Neural crest cell (in vitro differentiated cells): Measurements from ENCODE around the gene NLGN3. TPM values are rescaled to one million over a fixed set of nuclear protein-coding genes. Genes with fewer than 3 reads are reported as not detected.

Experiments
- DNase-seq: peaks from one replicate; pipeline ENCODE4 v3.0.0; 2021; ENCODE audit warnings: low read depth, mixed read lengths, low spot score
- H3K27ac Mint-ChIP-seq: one replicate; pipeline ENCODE4 v1.8.0; 2021; ENCODE audit warnings: mild to moderate bottlenecking, mixed read lengths; ENCODE audit not compliant: unreplicated experiment
- H3K27me3 Mint-ChIP-seq: 2 replicates; pipeline ENCODE4 v1.8.0; 2021; ENCODE audit warnings: low read depth, mild to moderate bottlenecking, mixed read lengths
- H3K36me3 Mint-ChIP-seq: 2 replicates; pipeline ENCODE4 v1.8.0; 2021; ENCODE audit warnings: low read depth, mild to moderate bottlenecking, mixed read lengths
- H3K4me1 Mint-ChIP-seq: 2 replicates; pipeline ENCODE4 v1.8.0; 2021; ENCODE audit warnings: mixed read lengths
- H3K4me3 Mint-ChIP-seq: one replicate; pipeline ENCODE4 v1.8.0; 2021; ENCODE audit warnings: mild to moderate bottlenecking, mixed read lengths
- H3K9me3 Mint-ChIP-seq: 2 replicates; pipeline ENCODE4 v1.8.0; 2021; ENCODE audit warnings: mixed read lengths
- total RNA-seq: library from RNA; stranded (reverse); gene quantifications from 2 replicates; pipeline ENCODE4 v1.2.1, GENCODE V29; 2021
- TF ChIP-seq, protein P1 (sequence below): fragments of 200-600 bp; sonication (generic); conservative IDR thresholded peaks from 2 replicates; pipeline ENCODE4 v1.5.0; 2021; ENCODE audit warnings: antibody characterized with exemption, mild to moderate bottlenecking

Gene NLGN3
- total RNA-seq, 1 donor from 2014 or later, result 31.5 TPM

DNA sequence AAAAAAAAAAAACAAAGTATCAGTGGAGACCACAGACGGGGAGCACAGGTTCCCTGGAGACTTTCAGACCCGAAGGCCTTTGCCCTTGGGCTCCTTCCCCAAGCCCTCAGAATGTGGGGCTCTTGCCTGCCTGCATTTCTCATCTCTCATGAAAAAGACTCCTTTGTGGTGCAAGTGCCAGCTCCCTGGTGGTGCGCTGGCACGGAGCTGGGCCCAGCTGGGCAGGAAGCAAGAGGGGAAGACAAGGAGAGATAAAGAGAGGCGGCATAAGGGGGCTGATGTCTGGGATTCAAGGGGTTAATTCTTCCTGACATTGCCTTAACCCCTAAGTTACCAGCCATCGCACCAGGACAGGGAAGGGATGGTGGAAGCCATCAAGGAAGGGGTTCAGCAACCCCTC lies 21.8 kb downstream of the NLGN3 start:
- Mint-ChIP-seq H3K4me3 (no peak overlapping the region), H3K27ac (no peak overlapping the region), H3K4me1 (peaks cover 11% of the 10 kb centered on the region), H3K9me3 (peaks cover 3% of the 10 kb centered on the region), H3K36me3 (peaks cover 20% of the 10 kb centered on the region), H3K27me3 (no peaks in the 10 kb centered on the region)
- TF ChIP-seq, protein P1, sequence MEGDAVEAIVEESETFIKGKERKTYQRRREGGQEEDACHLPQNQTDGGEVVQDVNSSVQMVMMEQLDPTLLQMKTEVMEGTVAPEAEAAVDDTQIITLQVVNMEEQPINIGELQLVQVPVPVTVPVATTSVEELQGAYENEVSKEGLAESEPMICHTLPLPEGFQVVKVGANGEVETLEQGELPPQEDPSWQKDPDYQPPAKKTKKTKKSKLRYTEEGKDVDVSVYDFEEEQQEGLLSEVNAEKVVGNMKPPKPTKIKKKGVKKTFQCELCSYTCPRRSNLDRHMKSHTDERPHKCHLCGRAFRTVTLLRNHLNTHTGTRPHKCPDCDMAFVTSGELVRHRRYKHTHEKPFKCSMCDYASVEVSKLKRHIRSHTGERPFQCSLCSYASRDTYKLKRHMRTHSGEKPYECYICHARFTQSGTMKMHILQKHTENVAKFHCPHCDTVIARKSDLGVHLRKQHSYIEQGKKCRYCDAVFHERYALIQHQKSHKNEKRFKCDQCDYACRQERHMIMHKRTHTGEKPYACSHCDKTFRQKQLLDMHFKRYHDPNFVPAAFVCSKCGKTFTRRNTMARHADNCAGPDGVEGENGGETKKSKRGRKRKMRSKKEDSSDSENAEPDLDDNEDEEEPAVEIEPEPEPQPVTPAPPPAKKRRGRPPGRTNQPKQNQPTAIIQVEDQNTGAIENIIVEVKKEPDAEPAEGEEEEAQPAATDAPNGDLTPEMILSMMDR, result no peak
- DNase-seq, result no peak

DNA sequence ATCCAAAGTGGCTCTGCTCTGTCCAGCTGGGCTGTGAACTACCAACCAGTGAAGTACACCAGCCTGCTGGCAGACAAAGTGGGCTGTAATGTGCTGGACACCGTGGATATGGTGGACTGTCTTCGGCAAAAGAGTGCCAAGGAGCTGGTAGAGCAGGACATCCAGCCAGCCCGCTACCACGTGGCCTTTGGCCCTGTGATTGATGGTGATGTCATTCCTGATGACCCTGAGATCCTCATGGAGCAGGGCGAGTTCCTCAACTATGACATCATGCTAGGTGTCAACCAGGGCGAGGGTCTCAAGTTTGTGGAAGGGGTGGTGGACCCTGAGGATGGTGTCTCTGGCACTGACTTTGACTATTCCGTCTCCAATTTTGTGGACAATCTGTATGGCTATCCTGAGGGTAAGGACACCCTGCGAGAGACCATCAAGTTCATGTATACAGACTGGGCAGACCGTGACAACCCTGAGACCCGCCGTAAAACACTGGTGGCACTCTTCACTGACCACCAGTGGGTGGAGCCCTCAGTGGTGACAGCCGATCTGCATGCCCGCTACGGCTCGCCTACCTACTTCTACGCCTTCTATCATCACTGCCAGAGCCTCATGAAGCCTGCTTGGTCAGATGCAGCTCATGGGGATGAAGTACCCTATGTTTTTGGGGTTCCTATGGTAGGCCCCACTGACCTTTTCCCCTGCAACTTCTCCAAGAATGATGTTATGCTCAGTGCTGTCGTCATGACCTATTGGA lies 22.6 kb downstream of the NLGN3 start:
- H3K27me3 Mint-ChIP-seq, result no peaks in the 10 kb centered on the region
- no peak overlapping the region for H3K4me3 Mint-ChIP-seq

DNA sequence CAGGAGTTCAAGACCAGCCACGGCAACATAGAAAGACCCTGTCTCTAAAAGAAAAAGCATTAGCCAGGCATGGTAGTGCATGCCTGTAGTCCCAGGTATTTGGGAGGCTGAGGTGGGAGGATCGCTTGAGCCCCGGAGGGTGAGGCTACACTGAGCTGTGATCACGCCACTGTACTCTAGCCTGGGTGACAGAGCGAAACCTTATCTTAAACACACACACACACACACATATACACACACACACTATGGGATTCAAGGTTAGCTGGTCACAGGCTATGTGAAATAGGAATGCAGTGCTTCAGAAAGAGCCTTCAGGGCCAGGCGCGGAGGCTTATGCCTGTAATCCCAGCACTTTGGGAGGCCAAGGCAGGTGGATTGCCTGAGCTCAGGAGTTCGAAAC lies 23.5 kb downstream of the NLGN3 start:
- Mint-ChIP-seq H3K4me3 (no peak overlapping the region), H3K9me3 (peaks cover 6% of the 10 kb centered on the region), H3K36me3 (peaks cover 20% of the 10 kb centered on the region), H3K27ac (no peak overlapping the region), H3K27me3 (no peaks in the 10 kb centered on the region), H3K4me1 (peaks cover 10% of the 10 kb centered on the region)
- DNase-seq, result no peak
- TF ChIP-seq, protein P1, result no peak

More for the DNA sequence above, 22.6 kb downstream of the NLGN3 start:
- Mint-ChIP-seq H3K9me3 (peaks cover 6% of the 10 kb centered on the region), H3K27ac (no peak overlapping the region), H3K4me1 (peaks cover 16% of the 10 kb centered on the region), H3K36me3 (peaks cover 20% of the 10 kb centered on the region)
- no peak for DNase-seq
- TF ChIP-seq, protein P1, result no peak

DNA sequence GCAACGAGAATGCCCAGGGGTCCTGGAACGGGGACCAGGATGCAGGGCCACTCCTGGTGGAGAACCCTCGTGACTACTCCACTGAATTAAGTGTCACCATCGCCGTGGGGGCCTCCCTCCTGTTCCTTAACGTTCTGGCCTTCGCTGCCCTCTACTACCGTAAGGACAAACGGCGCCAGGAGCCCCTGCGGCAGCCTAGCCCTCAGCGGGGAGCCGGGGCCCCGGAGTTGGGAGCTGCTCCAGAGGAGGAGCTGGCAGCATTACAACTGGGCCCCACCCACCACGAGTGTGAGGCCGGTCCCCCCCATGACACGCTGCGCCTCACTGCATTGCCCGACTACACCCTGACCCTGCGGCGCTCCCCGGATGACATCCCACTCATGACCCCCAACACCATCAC lies 24.9 kb downstream of the NLGN3 start:
- H3K4me3 Mint-ChIP-seq, result no peak overlapping the region
- no peak overlapping the region for H3K27ac Mint-ChIP-seq
- H3K4me1 Mint-ChIP-seq, result peaks cover 7% of the 10 kb centered on the region
- peaks cover 9% of the 10 kb centered on the region for H3K9me3 Mint-ChIP-seq
- H3K27me3 Mint-ChIP-seq, result no peaks in the 10 kb centered on the region
- DNase-seq, result no peak
- peaks cover 14% of the 10 kb centered on the region for H3K36me3 Mint-ChIP-seq
- TF ChIP-seq, protein P1, result no peak

DNA sequence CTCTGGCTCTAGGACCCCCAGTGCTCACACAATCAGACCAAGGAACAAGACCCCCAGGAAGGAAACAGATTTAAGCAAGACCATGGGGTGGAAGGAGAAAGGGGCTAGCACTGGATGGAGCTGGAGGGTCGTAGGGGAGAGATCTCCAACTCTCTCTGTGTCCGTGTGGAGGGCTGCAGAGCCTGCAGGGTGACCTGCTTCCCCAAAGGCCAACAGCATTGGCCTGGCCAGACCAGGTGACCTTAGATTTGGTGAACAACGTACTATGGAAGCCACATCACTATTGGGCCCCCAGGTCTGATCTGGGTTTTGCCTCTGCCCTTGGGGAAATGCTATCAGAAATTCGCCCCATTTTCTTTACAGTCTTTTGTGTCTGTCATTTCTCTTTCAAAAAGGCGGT lies 26.0 kb downstream of the NLGN3 start:
- peaks cover 7% of the 10 kb centered on the region for H3K4me1 Mint-ChIP-seq
- peaks cover 14% of the 10 kb centered on the region for H3K36me3 Mint-ChIP-seq
- no peak overlapping the region for H3K27ac Mint-ChIP-seq
- H3K27me3 Mint-ChIP-seq, result no peaks in the 10 kb centered on the region
- no peak for DNase-seq
- peaks cover 9% of the 10 kb centered on the region for H3K9me3 Mint-ChIP-seq
- no peak overlapping the region for H3K4me3 Mint-ChIP-seq
- TF ChIP-seq, protein P1, result no peak
